ENCODE data around the gene NUDT13.

- TF ChIP-seq CTCF (IDR thresholded peaks at IDR 0.05; ENCODE audit: insufficient read depth, low read length) (no peak), POLR2AphosphoS5 (IDR thresholded peaks at IDR 0.05; ENCODE audit: low read depth) (no peak), REST (IDR thresholded peaks at IDR 0.05; ENCODE audit: insufficient replicate concordance, low read depth) (no peak), SPI1 (IDR thresholded peaks at IDR 0.05; ENCODE audit: borderline replicate concordance, low read depth) (no peak), GABPA (IDR thresholded peaks at IDR 0.05; ENCODE audit: low read depth) (no peak)
Observed at GRCh38 chr10:73083221-73083620, 27.0 kb upstream of the NUDT13 start.

Data from HL-60 (cell line).